HEK293 (cell line): ENCODE results near the gene GABPB1.

ENCODE experiments used
- CTCF ChIP-seq: fragments of 450-650 bp; formaldehyde crosslinking; IDR thresholded peaks from 2 replicates; pipeline ENCODE4 v1.5.1; 2016; ENCODE audit warnings: missing biosample characterization, missing genetic modification characterization
- KLF1 ChIP-seq: fragments of 450-650 bp; formaldehyde crosslinking; IDR thresholded peaks from 2 replicates; pipeline ENCODE4 v1.5.1; 2016; ENCODE audit warnings: missing biosample characterization, missing genetic modification characterization
- PATZ1 ChIP-seq: fragments of 450-650 bp; formaldehyde crosslinking; IDR thresholded peaks from 2 replicates; pipeline ENCODE4 v1.5.1; 2016; ENCODE audit warnings: missing biosample characterization, missing genetic modification characterization
- SP3 ChIP-seq: fragments of 450-650 bp; formaldehyde crosslinking; IDR thresholded peaks from 2 replicates; pipeline ENCODE4 v1.5.1; 2016; ENCODE audit warnings: missing biosample characterization, missing genetic modification characterization
- TCF7L2 ChIP-seq: IDR thresholded peaks from 2 replicates; pipeline ENCODE4 v1.6.1; 2011; ENCODE audit warnings: low read depth, mild to moderate bottlenecking, inconsistent platforms, low read length, moderate library complexity, borderline replicate concordance
- ZIC2 ChIP-seq: fragments of 450-650 bp; formaldehyde crosslinking; IDR thresholded peaks from 2 replicates; pipeline ENCODE4 v1.5.1; 2016; ENCODE audit warnings: missing biosample characterization, missing genetic modification characterization
- ZNF24 ChIP-seq: fragments of 450-650 bp; formaldehyde crosslinking; IDR thresholded peaks from 2 replicates; pipeline ENCODE4 v1.5.1; 2016; ENCODE audit warnings: missing biosample characterization, missing genetic modification characterization
- ZNF677 ChIP-seq: fragments of 450-650 bp; IDR thresholded peaks from 2 replicates; pipeline ENCODE4 v1.5.0; 2018; ENCODE audit warnings: missing biosample characterization, mild to moderate bottlenecking, missing genetic modification characterization, moderate library complexity
- ZNF776 ChIP-seq: fragments of 450-650 bp; formaldehyde crosslinking; IDR thresholded peaks from 2 replicates; pipeline ENCODE4 v1.5.0; 2017; ENCODE audit warnings: missing biosample characterization, missing genetic modification characterization, borderline replicate concordance
- ZNF777 ChIP-seq: fragments of 450-650 bp; formaldehyde crosslinking; IDR thresholded peaks from 2 replicates; pipeline ENCODE4 v1.5.1; 2017; ENCODE audit warnings: missing biosample characterization, missing genetic modification characterization, borderline replicate concordance
- TF ChIP-seq, protein P1 (sequence below): fragments of 450-650 bp; formaldehyde crosslinking; IDR thresholded peaks from 2 replicates; pipeline ENCODE4 v1.5.1; 2016; ENCODE audit warnings: missing biosample characterization, missing genetic modification characterization

- TF ChIP-seq CTCF (no peak), ZIC2 (no peak), ZNF677 (no peak), ZNF776 (no peak), ZNF24 (tag by site-specific recombination) (no peak), KLF1 (no peak), ZNF777 (tag by site-specific recombination) (no peak), TCF7L2 (no peak), PATZ1 (tag by site-specific recombination) (no peak), SP3 (no peak)
- TF ChIP-seq, protein P1, sequence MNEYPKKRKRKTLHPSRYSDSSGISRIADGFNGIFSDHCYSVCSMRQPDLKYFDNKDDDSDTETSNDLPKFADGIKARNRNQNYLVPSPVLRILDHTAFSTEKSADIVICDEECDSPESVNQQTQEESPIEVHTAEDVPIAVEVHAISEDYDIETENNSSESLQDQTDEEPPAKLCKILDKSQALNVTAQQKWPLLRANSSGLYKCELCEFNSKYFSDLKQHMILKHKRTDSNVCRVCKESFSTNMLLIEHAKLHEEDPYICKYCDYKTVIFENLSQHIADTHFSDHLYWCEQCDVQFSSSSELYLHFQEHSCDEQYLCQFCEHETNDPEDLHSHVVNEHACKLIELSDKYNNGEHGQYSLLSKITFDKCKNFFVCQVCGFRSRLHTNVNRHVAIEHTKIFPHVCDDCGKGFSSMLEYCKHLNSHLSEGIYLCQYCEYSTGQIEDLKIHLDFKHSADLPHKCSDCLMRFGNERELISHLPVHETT, result no peak
Observed at GRCh38 chr15:50365570-50365969, 10.6 kb upstream of the GABPB1 start.
